GM23338 (cell line): ENCODE measurements around the gene OAS3. TPM values are rescaled to one million over a fixed set of nuclear protein-coding genes. Genes with fewer than 3 reads are reported as not detected.
A peak's percentile ranks its signal among the peaks of the same experiment; 100 is the strongest.

Source experiments
- ATAC-seq: fragments of 200-7000 bp; cut with Tn5 transposase; 3 replicates; pipeline ENCODE4 v1.9.1; 2020
- DNase-seq: peaks from one replicate; pipeline ENCODE4 v3.0.0-alpha.2; 2015; ENCODE audit warnings: low spot score
- H2AFZ ChIP-seq: fragments of 200-600 bp; sonication (generic); 2 replicates; pipeline ENCODE4 v1.8.0; 2016; ENCODE audit warnings: antibody characterized with exemption, mild to moderate bottlenecking, moderate library complexity
- H3F3A ChIP-seq: fragments of 200-600 bp; sonication (generic); replicated peaks from 2 replicates; pipeline ENCODE4 v1.8.0; 2017; ENCODE audit warnings: antibody characterized with exemption, mixed run types, low read depth
- H3K27ac ChIP-seq: fragments of 200-600 bp; sonication (generic); 2 replicates; pipeline ENCODE4 v1.6.1; 2016; ENCODE audit warnings: low read depth
- H3K27me3 ChIP-seq: fragments of 200-600 bp; sonication (generic); 2 replicates; pipeline ENCODE4 v1.8.0; 2016; ENCODE audit warnings: mild to moderate bottlenecking, mixed run types, moderate library complexity; ENCODE audit not compliant: insufficient read depth
- H3K36me3 ChIP-seq: fragments of 200-600 bp; sonication (generic); 2 replicates; pipeline ENCODE4 v1.8.0; 2016; ENCODE audit warnings: mild to moderate bottlenecking; ENCODE audit not compliant: insufficient read depth
- H3K4me1 ChIP-seq: fragments of 200-600 bp; sonication (generic); 2 replicates; pipeline ENCODE4 v1.8.0; 2016; ENCODE audit warnings: mild to moderate bottlenecking, moderate library complexity; ENCODE audit not compliant: insufficient read depth
- H3K4me2 ChIP-seq: fragments of 200-600 bp; sonication (generic); 2 replicates; pipeline ENCODE4 v1.7.1; 2017; ENCODE audit warnings: mixed run types
- H3K4me3 ChIP-seq: fragments of 200-600 bp; sonication (generic); 2 replicates; pipeline ENCODE4 v1.6.1; 2016; ENCODE audit warnings: mixed run types
- H3K79me2 ChIP-seq: fragments of 200-600 bp; sonication (generic); replicated peaks from 2 replicates; pipeline ENCODE4 v1.8.0; 2017; ENCODE audit warnings: mild to moderate bottlenecking; ENCODE audit not compliant: insufficient read depth
- H3K9me2 ChIP-seq: fragments of 200-600 bp; sonication (generic); 2 replicates; pipeline ENCODE4 v1.8.0; 2017; ENCODE audit not compliant: insufficient read depth
- H4K20me1 ChIP-seq: fragments of 200-600 bp; sonication (generic); replicated peaks from 2 replicates; pipeline ENCODE4 v1.8.0; 2017; ENCODE audit warnings: mild to moderate bottlenecking; ENCODE audit not compliant: insufficient read depth
- H3K27ac Mint-ChIP-seq: 2 replicates; pipeline ENCODE4 v1.8.0; 2020; ENCODE audit warnings: inconsistent platforms, mild to moderate bottlenecking, moderate library complexity, mixed read lengths
- H3K27me3 Mint-ChIP-seq: 3 replicates; pipeline ENCODE4 v1.8.0; 2022; ENCODE audit warnings: low read depth, mild to moderate bottlenecking, moderate library complexity, mixed read lengths, inconsistent platforms; ENCODE audit not compliant: insufficient read depth, poor library complexity
- H3K36me3 Mint-ChIP-seq: 3 replicates; pipeline ENCODE4 v1.8.0; 2021; ENCODE audit warnings: low read depth, mild to moderate bottlenecking, inconsistent platforms, moderate library complexity, mixed read lengths
- H3K4me1 Mint-ChIP-seq: 3 replicates; pipeline ENCODE4 v1.8.0; 2020; ENCODE audit warnings: mild to moderate bottlenecking, inconsistent platforms, mixed read lengths
- H3K4me3 Mint-ChIP-seq: 3 replicates; pipeline ENCODE4 v1.8.0; 2021; ENCODE audit warnings: moderate library complexity, mild to moderate bottlenecking, inconsistent platforms, mixed read lengths
- H3K9me3 Mint-ChIP-seq: 3 replicates; pipeline ENCODE4 v1.8.0; 2020; ENCODE audit warnings: moderate library complexity, mild to moderate bottlenecking, inconsistent platforms, mixed read lengths
- CREB1 ChIP-seq: fragments of 250-450 bp; sonication (Bioruptor Pico); IDR thresholded peaks from 2 replicates; pipeline ENCODE4 v1.5.0; 2020; ENCODE audit warnings: low read depth, mild to moderate bottlenecking, moderate library complexity
- CTCF ChIP-seq, 2 experiments: fragments of 200-600 bp in 1 of 2; sonication (generic) in 1 of 2; conservative IDR thresholded peaks; 2 replicates each; pipeline versions ENCODE4 v1.5.1 to v1.6.1; 2016 to 2017; ENCODE audit warnings: antibody characterized with exemption in 2 of 2, low read depth in 2 of 2, mild to moderate bottlenecking in 2 of 2, moderate library complexity in 1 of 2
- EZH2phosphoT487 ChIP-seq: fragments of 200-600 bp; sonication (generic); IDR thresholded peaks from one replicate; pipeline ENCODE4 v1.8.1; 2018; ENCODE audit warnings: antibody characterized with exemption; ENCODE audit not compliant: unreplicated experiment
- JUNB ChIP-seq: IDR thresholded peaks from one replicate; pipeline ENCODE4 v1.6.1; 2016; ENCODE audit warnings: antibody characterized with exemption; ENCODE audit not compliant: unreplicated experiment
- NANOG ChIP-seq: IDR thresholded peaks from 2 replicates; pipeline ENCODE4 v1.6.1; 2016; ENCODE audit warnings: antibody characterized with exemption, borderline replicate concordance
- REST ChIP-seq: IDR thresholded peaks from one replicate; pipeline ENCODE4 v1.6.1; 2018; ENCODE audit warnings: antibody characterized with exemption; ENCODE audit not compliant: unreplicated experiment
- ZNF114 ChIP-seq: fragments of 250-450 bp; sonication (Bioruptor Pico); IDR thresholded peaks from 2 replicates; pipeline ENCODE4 v1.5.0; 2020; ENCODE audit warnings: mild to moderate bottlenecking, moderate library complexity
- ZNF331 ChIP-seq: fragments of 250-450 bp; sonication (Bioruptor Pico); IDR thresholded peaks from 2 replicates; pipeline ENCODE4 v1.5.0; 2020; ENCODE audit warnings: low read depth, mild to moderate bottlenecking, moderate library complexity
- ZNF462 ChIP-seq: fragments of 250-450 bp; sonication (Bioruptor Pico); IDR thresholded peaks from 2 replicates; pipeline ENCODE4 v1.5.0; 2020; ENCODE audit warnings: mild to moderate bottlenecking, moderate library complexity
- polyA plus RNA-seq: library from polyadenylated mRNA; unstranded; fragments of >200 nt; fragmentation: Nextera tagmentation; extraction: Ambion mirVana; gene quantifications from 2 replicates; pipeline ENCODE4 v1.2.1, GENCODE V29; 2016
- total RNA-seq: library from RNA; depleted of rRNA; stranded (reverse); fragments of >200 nt; shearing (Covaris generic); gene quantifications from 2 replicates; pipeline ENCODE4 v1.2.3, GENCODE V29; 2014

Gene OAS3
- total and polyA plus RNA-seq, 2 experiments from 2014 or later, result 0.27 to 1.4 TPM

GRCh38 chr12:112942572-112942971 is 4.3 kb downstream of the OAS3 start:
- TF ChIP-seq EZH2phosphoT487, result no peak
- no peak for TF ChIP-seq ZNF331 (CRISPR knock-in tag)
- TF ChIP-seq CTCF (conservative IDR thresholded peaks at IDR 0.05; ENCODE audit: low read depth in 2 of 2), result no peak
- H2AFZ ChIP-seq, result no peak overlapping the region
- no peak for ATAC-seq
- H4K20me1 ChIP-seq, result no peaks in the 10 kb centered on the region
- no peaks in the 10 kb centered on the region for H3F3A ChIP-seq
- no peak overlapping the region for H3K4me2 ChIP-seq
- no peak overlapping the region for H3K27ac Mint-ChIP-seq
- H3K4me3 ChIP-seq, result no peak overlapping the region
- H3K9me3 Mint-ChIP-seq, result no peaks in the 10 kb centered on the region
- no peak overlapping the region for H3K4me3 Mint-ChIP-seq
- H3K36me3 Mint-ChIP-seq, result no peaks in the 10 kb centered on the region
- no peak overlapping the region for H3K27ac ChIP-seq
- H3K4me1 ChIP-seq, result no peaks in the 10 kb centered on the region
- peaks cover 20% of the 10 kb centered on the region for H3K27me3 ChIP-seq
- H3K4me1 Mint-ChIP-seq, result peaks cover 6% of the 10 kb centered on the region
- H3K9me2 ChIP-seq, result no peaks in the 10 kb centered on the region
- H3K36me3 ChIP-seq, result no peaks in the 10 kb centered on the region
- no peak for DNase-seq
- H3K79me2 ChIP-seq, result no peaks in the 10 kb centered on the region
- peaks cover 17% of the 10 kb centered on the region for H3K27me3 Mint-ChIP-seq

GRCh38 chr12:112944024-112944690 is 5.9 kb downstream of the OAS3 start:
- Mint-ChIP-seq H3K9me3 (no peaks in the 10 kb centered on the region), H3K4me1 (peaks cover 2% of the 10 kb centered on the region; the same call in 1 of the 3 replicates), H3K36me3 (no peaks in the 10 kb centered on the region), H3K4me3 (no peak overlapping the region), H3K27me3 (peaks cover 9% of the 10 kb centered on the region), H3K27ac (no peak overlapping the region)
- no peaks in the 10 kb centered on the region for H3K79me2 ChIP-seq
- H3K27ac ChIP-seq, result no peak overlapping the region
- no peaks in the 10 kb centered on the region for H3K36me3 ChIP-seq
- peak overlapping the region; percentile 88 for H2AFZ ChIP-seq
- H3K4me2 ChIP-seq, result no peak overlapping the region
- H3K4me1 ChIP-seq, result no peaks in the 10 kb centered on the region
- no peaks in the 10 kb centered on the region for H3F3A ChIP-seq
- H3K4me3 ChIP-seq, result no peak overlapping the region
- ATAC-seq (peak; percentile 69), DNase-seq (peak; percentile 24)
- H3K27me3 ChIP-seq, result peaks cover 5% of the 10 kb centered on the region; the same call in 1 of the 2 replicates
- TF ChIP-seq EZH2phosphoT487 (no peak), CREB1 (CRISPR knock-in tag) (no peak), JUNB (no peak), ZNF114 (no peak), NANOG (no peak), REST (no peak), ZNF462 (no peak), ZNF331 (CRISPR knock-in tag) (no peak)
- no peaks in the 10 kb centered on the region for H3K9me2 ChIP-seq
- no peaks in the 10 kb centered on the region for H4K20me1 ChIP-seq
